Mesodermal cell (in vitro differentiated cells): Measurements from ENCODE around the gene FOXO6.
"Not testable (repeated sequence)": the region's sequence is repeated elsewhere in the genome, so short reads cannot be mapped to it uniquely, and the experiment has no call there.

Experiments
- H3K27ac ChIP-seq: 2 replicates; pipeline ENCODE4 v1.7.0; 2013; ENCODE audit warnings: mild to moderate bottlenecking, low read depth, low read length, moderate library complexity; ENCODE audit not compliant: severe bottlenecking
- H3K36me3 ChIP-seq: 2 replicates; pipeline ENCODE4 v1.7.1; 2013; ENCODE audit warnings: mild to moderate bottlenecking, low read length, moderate library complexity; ENCODE audit not compliant: control insufficient read depth, insufficient read depth
- H3K4me1 ChIP-seq: one replicate; pipeline ENCODE4 v1.7.1; 2013; ENCODE audit warnings: mild to moderate bottlenecking, low read length; ENCODE audit not compliant: insufficient read depth, control insufficient read depth, poor library complexity, severe bottlenecking
- H3K4me3 ChIP-seq: 2 replicates; pipeline ENCODE4 v1.7.0; 2013; ENCODE audit warnings: low read length, control low read depth, mild to moderate bottlenecking; ENCODE audit not compliant: insufficient read depth, poor library complexity, severe bottlenecking; ENCODE audit errors: extremely low read depth
- H3K9me3 ChIP-seq: 2 replicates; pipeline ENCODE4 v1.7.1; 2013; ENCODE audit warnings: mild to moderate bottlenecking, low read length, moderate library complexity; ENCODE audit not compliant: control insufficient read depth
- WGBS, 2 experiments: methylation state at CpG; one replicate each; pipeline ENCODE4 v1.1.5; 2013; ENCODE audit warnings: missing lambda C conversion rate in 2 of 2; ENCODE audit not compliant: insufficient coverage in 2 of 2; 5-methylcytosine and 5-hydroxymethylcytosine counted together

Gene FOXO6

GRCh38 chr1:41329662-41330587, 31.3 kb upstream of the FOXO6 start:
- WGBS, 2 experiments: 84 to 94% methylated on average over 4 to 9 of the region's 11 CpGs
- Histone ChIP-seq H3K36me3 (no peaks in the 10 kb centered on the region), H3K4me3 (no peak overlapping the region), H3K9me3 (no peaks in the 10 kb centered on the region), H3K4me1 (peaks cover 7% of the 10 kb centered on the region), H3K27ac (no peak overlapping the region)

DNA sequence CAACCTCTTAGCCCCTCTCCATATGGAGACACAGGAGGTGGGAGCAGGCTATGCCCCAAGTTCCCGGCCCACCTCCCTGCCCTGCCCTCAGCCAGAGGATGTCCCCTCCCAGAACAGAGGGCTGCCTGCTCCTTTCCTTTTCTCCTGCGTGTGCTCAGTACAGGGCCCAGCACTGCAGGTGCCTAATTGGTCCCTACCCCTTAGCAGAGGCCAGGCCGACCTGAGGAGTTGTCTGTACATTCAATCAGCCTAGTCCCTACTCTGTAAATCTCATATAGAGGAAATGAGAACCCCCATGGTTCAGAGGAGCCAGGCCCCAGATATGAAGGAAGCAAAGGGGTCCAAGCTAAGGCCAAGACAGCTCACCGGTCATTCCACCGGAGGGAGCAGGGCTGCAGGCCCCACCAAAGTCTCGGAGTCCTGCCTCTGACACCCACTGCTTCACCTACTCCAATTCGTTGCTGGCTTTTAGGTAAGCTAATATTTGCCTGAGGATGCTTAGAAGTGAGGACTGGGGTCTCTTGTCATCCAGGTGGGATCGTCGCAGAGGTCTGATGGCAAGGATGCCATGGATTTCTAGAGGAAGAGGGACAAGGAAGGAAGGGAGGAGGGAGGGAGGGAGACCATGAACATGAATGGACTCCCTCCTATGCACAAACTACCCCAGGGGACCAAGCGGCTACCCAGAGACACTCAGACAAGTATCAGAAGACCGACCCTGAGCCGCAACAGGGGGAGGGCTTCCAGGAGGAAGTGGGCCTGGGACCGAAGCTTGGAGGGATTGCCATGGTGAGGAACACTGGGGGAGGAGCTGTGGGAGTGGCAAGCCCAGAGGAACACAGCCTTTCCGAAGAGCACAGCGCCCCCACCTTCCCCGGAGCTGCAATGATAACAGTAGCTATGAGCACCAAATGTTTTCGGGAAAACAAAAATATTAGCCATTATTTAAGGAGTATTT, 30.4 kb upstream of the FOXO6 start:
- Histone ChIP-seq H3K4me1 (peaks cover 7% of the 10 kb centered on the region), H3K9me3 (peaks cover 4% of the 10 kb centered on the region), H3K27ac (no peak overlapping the region), H3K4me3 (no peak overlapping the region), H3K36me3 (no peaks in the 10 kb centered on the region)
- 54 to 56% methylated on average over 5 to 9 of the region's 17 CpGs for WGBS, 2 experiments

GRCh38 chr1:41331546-41331917, 29.7 kb upstream of the FOXO6 start:
- peaks cover 4% of the 10 kb centered on the region for H3K9me3 ChIP-seq
- H3K27ac ChIP-seq: no peak overlapping the region
- H3K4me1 ChIP-seq: peaks cover 7% of the 10 kb centered on the region
- 27% methylated on average over 1 of the region's 1 CpG; no CpG with 5 or more reads in 1 of the 2 experiments for WGBS, 2 experiments
- no peaks in the 10 kb centered on the region for H3K36me3 ChIP-seq
- no peak overlapping the region for H3K4me3 ChIP-seq

GRCh38 chr1:41332161-41332560, 29.1 kb upstream of the FOXO6 start:
- not testable (repeated sequence) for H3K4me3 ChIP-seq, H3K36me3 ChIP-seq, H3K4me1 ChIP-seq, H3K27ac ChIP-seq, H3K9me3 ChIP-seq
- WGBS, 2 experiments: 88 to 89% methylated on average over 4 to 5 of the region's 6 CpGs

DNA sequence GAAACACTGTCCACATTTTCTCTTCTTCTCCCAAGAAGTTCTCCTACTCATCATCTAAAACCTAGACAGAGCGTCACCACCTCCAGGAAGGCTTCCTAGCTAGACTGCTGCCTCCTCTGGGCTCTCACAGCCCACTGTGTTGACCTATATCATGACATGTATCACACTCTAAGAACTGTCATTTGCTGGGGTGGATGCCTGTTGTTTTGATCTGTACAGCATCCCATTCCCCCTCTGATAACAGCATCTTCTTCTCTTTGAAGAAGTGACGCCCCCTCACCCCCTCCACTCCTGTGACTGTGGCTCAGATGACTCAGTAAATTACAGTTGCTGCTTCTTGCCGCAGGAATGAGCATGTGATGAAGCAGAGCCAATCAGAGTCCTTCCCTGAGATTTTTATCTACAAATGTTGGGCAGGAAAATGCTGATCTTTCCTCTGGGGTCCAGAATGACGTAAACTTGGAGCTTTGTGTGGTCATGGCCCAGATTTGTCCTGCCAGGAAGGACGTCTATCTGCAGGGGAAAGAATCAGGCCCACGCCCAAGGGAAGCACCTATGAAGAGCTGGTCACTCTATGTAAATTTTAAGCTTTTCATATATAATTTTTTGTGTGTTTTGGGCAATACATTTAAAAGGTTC, 28.0 kb upstream of the FOXO6 start:
- Histone ChIP-seq H3K27ac (no peak overlapping the region), H3K4me3 (no peak overlapping the region), H3K9me3 (peaks cover 4% of the 10 kb centered on the region), H3K4me1 (peaks cover 7% of the 10 kb centered on the region), H3K36me3 (no peaks in the 10 kb centered on the region)
- WGBS, 2 experiments: 60 to 64% methylated on average over 4 to 5 of the region's 6 CpGs

DNA sequence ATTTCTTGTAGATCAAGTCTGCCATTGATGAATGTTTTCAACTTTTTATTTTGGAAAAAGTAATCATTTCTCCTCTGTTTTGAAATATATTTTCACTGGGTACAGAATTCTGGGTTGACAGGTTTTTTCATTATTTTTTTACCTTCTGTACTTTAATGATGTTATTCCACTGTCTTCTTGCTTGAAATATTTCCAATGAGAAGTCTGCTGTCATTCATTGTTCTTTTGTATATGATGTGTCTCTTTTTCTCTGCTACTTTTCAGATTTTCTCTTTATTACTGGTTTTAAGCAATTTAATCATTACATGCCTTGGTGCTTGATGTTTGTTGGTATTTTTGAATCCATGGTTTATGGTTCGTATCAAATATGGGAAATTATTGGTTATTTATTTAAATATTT, 22.4 kb upstream of the FOXO6 start:
- Histone ChIP-seq H3K27ac (no peak overlapping the region), H3K4me3 (no peak overlapping the region), H3K36me3 (no peaks in the 10 kb centered on the region), H3K4me1 (peaks cover 15% of the 10 kb centered on the region), H3K9me3 (peaks cover 4% of the 10 kb centered on the region)
- WGBS, 2 experiments: no CpG with 5 or more reads among the region's 1 CpG

DNA sequence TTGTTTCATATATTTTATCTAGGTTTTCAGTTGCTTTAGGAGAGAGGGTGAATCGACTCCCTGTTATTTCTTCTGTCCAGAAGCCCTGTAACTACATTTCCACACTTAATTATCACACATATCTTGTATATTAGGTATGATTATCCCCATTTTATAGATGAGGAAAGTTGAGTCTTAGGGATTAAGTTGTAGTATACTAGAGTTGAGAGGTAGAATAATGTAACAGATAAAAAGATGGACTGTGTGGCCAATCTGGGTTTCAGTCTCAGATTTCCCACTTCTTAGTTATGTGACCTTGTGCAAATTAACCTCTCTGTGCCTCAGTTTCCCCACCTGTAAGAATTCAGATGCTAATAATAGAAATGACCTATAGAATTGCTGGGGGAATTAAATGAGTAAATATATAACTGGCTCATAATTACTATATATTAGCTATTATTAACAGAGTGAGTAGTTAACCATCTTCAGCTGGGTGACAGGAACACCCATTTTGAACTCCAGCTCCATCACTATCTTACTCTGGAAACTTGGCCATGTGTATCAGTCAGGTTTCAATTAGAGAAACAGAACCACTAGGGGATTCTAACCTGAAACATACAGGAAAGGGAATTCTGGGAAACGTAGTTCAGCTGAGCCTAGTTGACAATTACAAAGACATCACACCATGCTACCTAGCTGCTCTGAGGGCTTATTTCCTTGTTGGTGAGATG, 20.4 kb upstream of the FOXO6 start:
- Histone ChIP-seq H3K9me3 (no peaks in the 10 kb centered on the region), H3K36me3 (no peaks in the 10 kb centered on the region), H3K27ac (no peak overlapping the region), H3K4me1 (peaks cover 15% of the 10 kb centered on the region), H3K4me3 (no peak overlapping the region)
- WGBS, 2 experiments: no CpG with 5 or more reads among the region's 2 CpGs

DNA sequence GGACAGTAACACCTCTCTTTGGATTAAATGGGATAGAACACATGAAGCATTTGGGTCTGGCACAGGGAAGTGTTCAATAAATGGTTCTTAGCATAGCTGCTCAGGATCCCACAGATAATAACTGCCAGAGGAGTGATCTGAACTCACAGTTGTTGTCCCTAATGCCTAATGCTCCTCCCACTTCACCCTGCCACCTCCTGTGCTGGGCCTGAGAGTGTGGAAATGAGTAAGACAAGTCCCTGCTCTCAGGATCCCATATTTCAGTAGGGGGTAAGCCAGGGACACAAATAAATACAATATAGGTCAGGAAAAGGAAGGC, 19.9 kb upstream of the FOXO6 start:
- Histone ChIP-seq H3K9me3 (no peaks in the 10 kb centered on the region), H3K27ac (no peak overlapping the region), H3K4me3 (no peak overlapping the region), H3K36me3 (no peaks in the 10 kb centered on the region), H3K4me1 (peaks cover 15% of the 10 kb centered on the region)

DNA sequence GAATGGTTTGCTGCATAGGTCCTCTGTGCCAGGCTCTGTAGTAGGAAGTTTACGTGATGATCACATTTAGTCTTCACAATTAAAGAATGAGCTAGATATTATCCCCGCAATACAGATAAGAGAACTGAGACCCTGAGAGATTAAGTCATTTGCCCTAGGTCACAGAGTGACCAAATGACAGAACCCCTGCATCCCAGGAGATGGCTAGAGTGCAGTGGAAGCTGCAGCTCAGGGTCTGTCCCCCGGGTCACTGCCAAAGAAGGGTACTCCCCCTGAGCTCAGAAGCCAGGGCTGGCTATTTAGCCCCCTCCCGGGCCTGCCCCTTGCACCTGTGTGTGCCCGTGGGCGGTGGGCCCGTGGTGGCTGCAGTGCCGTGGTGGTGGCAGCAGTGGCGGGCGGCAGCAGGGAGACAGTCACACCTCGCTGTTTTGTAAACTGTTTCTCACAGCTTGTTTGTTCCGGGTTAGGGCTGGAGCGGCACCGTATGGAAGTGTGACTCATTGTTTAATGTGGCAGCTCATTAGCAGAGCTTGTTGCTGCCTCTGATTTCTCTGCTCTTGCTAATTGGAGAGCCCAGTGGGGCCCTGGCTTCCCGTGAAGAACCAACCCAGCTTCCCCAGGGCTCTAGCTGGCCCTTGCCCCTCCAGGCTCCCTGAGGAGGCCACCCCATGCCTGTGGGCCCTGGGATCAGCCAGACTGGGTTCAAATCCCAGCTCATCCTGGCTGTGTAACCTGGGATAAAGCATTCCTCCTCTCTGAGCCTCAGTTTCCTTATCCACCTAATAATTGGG, 19.3 kb upstream of the FOXO6 start:
- peaks cover 15% of the 10 kb centered on the region for H3K4me1 ChIP-seq
- H3K27ac ChIP-seq: no peak overlapping the region
- no peaks in the 10 kb centered on the region for H3K36me3 ChIP-seq
- H3K9me3 ChIP-seq: no peaks in the 10 kb centered on the region
- no peak overlapping the region for H3K4me3 ChIP-seq
- 16 to 22% methylated on average over 10 to 12 of the region's 15 CpGs for WGBS, 2 experiments
